Brain microvascular endothelial cell (primary cell): Measurements from ENCODE around the gene PTK6.
A peak's percentile ranks its signal among the peaks of the same experiment; 100 is the strongest.

Source experiments
- DNase-seq: peaks from one replicate; pipeline ENCODE4 v3.0.0-alpha.2; 2020
- H3K27ac ChIP-seq: fragments of 250-450 bp; sonication (Bioruptor Pico); 2 replicates; pipeline ENCODE4 v1.5.1; 2020; ENCODE audit warnings: mild to moderate bottlenecking, moderate library complexity
- H3K27me3 ChIP-seq: fragments of 250-450 bp; sonication (Bioruptor Pico); replicated peaks from 2 replicates; pipeline ENCODE4 v1.5.1; 2020; ENCODE audit warnings: mild to moderate bottlenecking
- H3K36me3 ChIP-seq: fragments of 250-450 bp; sonication (Bioruptor Pico); replicated peaks from 2 replicates; pipeline ENCODE4 v1.5.1; 2020; ENCODE audit warnings: mild to moderate bottlenecking
- H3K4me3 ChIP-seq: 2 replicates; pipeline ENCODE4 v1.5.1; 2011; ENCODE audit warnings: low read depth, mild to moderate bottlenecking, control low read depth, low read length, moderate library complexity
- CTCF ChIP-seq: IDR thresholded peaks from 2 replicates; pipeline ENCODE4 v1.5.1; 2011; ENCODE audit warnings: low read depth, mild to moderate bottlenecking, moderate library complexity, low read length, control low read depth, inconsistent platforms; ENCODE audit errors: missing control alignments
- in situ Hi-C: cut with HindIII; loops from 2 replicates; pipeline ENCODE4 v1.10.0; 2017; ENCODE audit warnings: low sequenced_read_pairs, low pct_ligation_motif_present

The PTK6 gene

GRCh38 chr20:63536997-63537524 is at the start of gene PTK6:
TSS of gene PTK6 (minus strand) at chr20:63537376. CDS start at chr20:63537314, 62 bp downstream.
- Histone ChIP-seq H3K27ac (no peak within 1 kb of the TSS), H3K27me3 (no peaks in the 10 kb centered on the region), H3K4me3 (peak within 1 kb of the TSS; percentile 36), H3K36me3 (no peaks in the 10 kb centered on the region)
- in situ Hi-C loops = no loop called here
- no peak for TF ChIP-seq CTCF
- no peak for DNase-seq

DNA sequence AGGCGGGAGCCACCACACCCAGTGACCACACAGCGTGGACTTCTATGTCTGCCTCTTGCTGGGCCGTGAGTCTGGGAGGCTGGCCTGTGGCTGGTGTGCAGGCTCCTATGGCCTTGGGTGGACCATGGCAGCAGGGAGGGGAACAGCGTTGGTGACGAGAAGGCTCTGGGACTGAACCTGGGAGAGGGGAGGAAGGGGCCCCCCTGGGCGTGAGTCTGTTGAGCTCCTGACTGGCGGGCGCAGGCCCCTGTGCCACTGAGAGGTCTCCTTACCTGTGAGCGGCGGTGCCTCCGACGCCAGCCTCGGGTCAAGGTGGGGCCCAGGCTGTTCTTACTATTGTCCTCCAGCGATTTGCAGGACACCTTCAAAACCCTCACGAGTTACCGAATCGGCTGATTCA is 49.6 kb upstream of the PTK6 start:
- H3K4me3 ChIP-seq = no peak overlapping the region
- no peaks in the 10 kb centered on the region for H3K36me3 ChIP-seq
- no peaks in the 10 kb centered on the region for H3K27me3 ChIP-seq
- H3K27ac ChIP-seq = no peak overlapping the region
- TF ChIP-seq CTCF = no peak
- no peak for DNase-seq
- in situ Hi-C loops = loop anchor here (25.0 kb wide), 2 partner anchors 101 to 301 kb away; partner anchors contain the start of genes DNAJC5 and TNFRSF6B

DNA sequence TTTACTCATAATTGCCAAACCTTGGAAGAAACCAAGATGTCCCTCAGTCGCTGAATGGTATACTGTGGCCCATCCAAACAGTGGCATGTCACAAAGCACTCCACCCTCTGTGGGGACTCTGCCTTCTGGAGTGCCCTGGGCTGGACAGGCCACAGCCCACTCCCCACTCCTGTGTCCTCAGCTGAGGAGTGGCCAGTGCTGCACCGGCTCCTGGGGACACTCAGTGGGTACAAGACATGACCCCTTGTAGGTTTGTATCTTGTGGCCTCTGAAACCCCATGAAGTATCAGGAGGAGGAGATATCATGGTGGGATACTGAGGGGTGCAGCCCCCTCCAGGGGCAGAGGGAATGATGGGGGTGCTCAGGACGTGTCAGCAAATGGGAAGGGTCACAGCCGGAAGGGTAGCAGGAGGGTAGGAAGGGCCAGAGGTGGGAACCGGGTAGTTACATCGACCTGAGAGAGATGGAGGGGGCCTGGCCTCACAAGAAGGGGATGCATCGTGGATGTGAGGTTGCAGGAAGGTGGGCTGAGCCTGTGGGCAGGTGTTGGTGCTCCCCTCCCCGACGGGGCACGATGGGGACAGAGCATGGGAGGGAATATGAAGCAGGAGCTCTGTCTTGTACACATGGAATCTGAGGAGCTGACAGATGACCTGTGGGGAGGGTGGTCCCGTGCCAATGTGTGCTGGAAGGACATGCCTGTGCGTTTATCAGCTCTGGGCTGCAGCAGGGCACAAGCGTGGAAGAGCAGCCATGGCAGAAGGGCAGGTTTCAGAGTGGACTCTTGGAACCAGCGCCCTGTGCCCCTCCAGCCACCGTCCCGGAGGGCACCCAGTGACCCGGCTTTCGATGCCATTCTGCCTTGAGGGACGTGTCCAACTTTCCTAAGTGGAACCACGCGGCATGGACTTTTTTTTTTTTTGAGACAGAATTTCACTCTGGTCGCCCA is 48.7 kb upstream of the PTK6 start:
- no peak overlapping the region for H3K4me3 ChIP-seq
- TF ChIP-seq CTCF = no peak
- H3K27ac ChIP-seq = no peak overlapping the region
- in situ Hi-C loops = loop anchor here (25.0 kb wide), 2 partner anchors 101 to 301 kb away; partner anchors contain the start of genes DNAJC5 and TNFRSF6B
- no peaks in the 10 kb centered on the region for H3K27me3 ChIP-seq
- no peaks in the 10 kb centered on the region for H3K36me3 ChIP-seq
- DNase-seq = no peak

- Histone ChIP-seq H3K36me3 (no peaks in the 10 kb centered on the region), H3K27ac (no peak overlapping the region), H3K4me3 (peak overlapping the region; percentile 29), H3K27me3 (no peaks in the 10 kb centered on the region)
- in situ Hi-C loops = loop anchor here (25.0 kb wide), 2 partner anchors 105 to 305 kb away; partner anchors contain the start of genes DNAJC5 and TNFRSF6B
- TF ChIP-seq CTCF = no peak
- no peak for DNase-seq
These were observed 45.3 kb upstream of the PTK6 start for GRCh38 chr20:63582382-63583063.

DNA sequence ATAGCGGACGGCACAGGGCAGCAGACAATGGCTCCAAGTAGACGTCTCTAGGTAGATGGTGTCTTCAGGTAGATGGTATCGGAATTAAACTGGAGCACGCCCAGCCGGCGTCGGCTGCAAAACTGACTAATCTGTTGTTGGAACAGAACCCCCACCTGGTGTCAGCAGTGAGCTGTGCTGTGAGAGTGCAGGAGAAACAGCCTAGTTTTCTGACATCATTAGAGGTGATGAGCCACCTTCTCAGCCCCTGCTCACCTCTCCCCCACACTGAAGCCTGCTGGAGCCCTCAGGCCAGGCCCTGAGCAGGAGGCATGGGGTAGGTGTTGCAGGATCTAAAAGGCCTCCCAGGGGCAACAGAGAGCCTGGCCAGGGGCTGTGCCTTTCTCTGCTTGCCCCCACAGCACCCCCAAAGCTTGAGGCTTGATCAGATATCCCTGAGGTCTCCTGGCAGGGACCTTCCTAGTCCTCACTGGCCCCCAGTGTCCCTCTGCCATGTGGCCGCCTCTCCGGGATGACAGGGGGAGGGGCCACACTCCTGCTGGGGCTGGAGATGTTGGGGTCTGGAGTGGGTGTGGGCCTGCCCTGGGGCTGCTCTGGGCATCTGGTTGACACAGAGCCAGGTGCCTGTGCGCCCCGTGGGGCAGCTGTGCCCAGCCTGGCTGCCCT is 43.8 kb upstream of the PTK6 start:
- in situ Hi-C loops = loop anchor here (25.0 kb wide), 2 partner anchors 106 to 306 kb away; partner anchors contain the start of genes DNAJC5 and TNFRSF6B
- H3K36me3 ChIP-seq = no peaks in the 10 kb centered on the region
- no peak overlapping the region for H3K27ac ChIP-seq
- TF ChIP-seq CTCF = peak; percentile 73
- DNase-seq = peak; percentile 31
- no peak overlapping the region for H3K4me3 ChIP-seq
- H3K27me3 ChIP-seq = no peaks in the 10 kb centered on the region
